H9 (cell line): ENCODE measurements around the gene SERPINA3. TPM values are rescaled to one million over a fixed set of nuclear protein-coding genes. Genes with fewer than 3 reads are reported as not detected.

Experiments used
- DNase-seq: peaks from one replicate; pipeline ENCODE4 v3.0.0-alpha.2; 2017
- H2AFZ ChIP-seq: one replicate; pipeline ENCODE4 v1.6.1; 2013; ENCODE audit warnings: mild to moderate bottlenecking, low read length, control low read depth, moderate library complexity
- H2AK5ac ChIP-seq: 2 replicates; pipeline ENCODE4 v1.6.1; 2013; ENCODE audit warnings: low read length, control low read depth, mixed read lengths; ENCODE audit not compliant: insufficient read length
- H2BK120ac ChIP-seq: one replicate; pipeline ENCODE4 v1.6.1; 2013; ENCODE audit warnings: low read depth, mild to moderate bottlenecking, low read length, control low read depth, inconsistent platforms; ENCODE audit not compliant: poor library complexity, severe bottlenecking
- H2BK12ac ChIP-seq: 2 replicates; pipeline ENCODE4 v1.6.1; 2013; ENCODE audit warnings: low read length, control low read depth, mixed read lengths, low read depth; ENCODE audit not compliant: insufficient read length
- H2BK15ac ChIP-seq: 2 replicates; pipeline ENCODE4 v1.6.1; 2013; ENCODE audit warnings: low read depth, low read length, control low read depth
- H2BK20ac ChIP-seq: one replicate; pipeline ENCODE4 v1.6.1; 2013; ENCODE audit warnings: low read depth, mild to moderate bottlenecking, low read length, control low read depth, inconsistent platforms; ENCODE audit not compliant: poor library complexity, severe bottlenecking
- H2BK5ac ChIP-seq: 2 replicates; pipeline ENCODE4 v1.6.1; 2013; ENCODE audit warnings: low read length, control low read depth, mixed read lengths; ENCODE audit not compliant: insufficient read length
- H3K14ac ChIP-seq: 2 replicates; pipeline ENCODE4 v1.6.1; 2013; ENCODE audit warnings: low read length, control low read depth; ENCODE audit not compliant: insufficient read depth
- H3K18ac ChIP-seq: 2 replicates; pipeline ENCODE4 v1.6.1; 2013; ENCODE audit warnings: low read depth, mild to moderate bottlenecking, mixed read lengths, low read length, control low read depth; ENCODE audit not compliant: insufficient read length
- H3K23ac ChIP-seq: 2 replicates; pipeline ENCODE4 v1.6.1; 2013; ENCODE audit warnings: low read length, control low read depth, mixed read lengths, low read depth; ENCODE audit not compliant: insufficient read length
- H3K23me2 ChIP-seq: 2 replicates; pipeline ENCODE4 v1.6.1; 2013; ENCODE audit warnings: low read depth, mild to moderate bottlenecking, mixed read lengths, low read length, control low read depth; ENCODE audit not compliant: insufficient read length, poor library complexity, severe bottlenecking
- H3K27ac ChIP-seq: 2 replicates; pipeline ENCODE4 v1.5.1; 2013; ENCODE audit warnings: low read length, control low read depth, mixed read lengths, low read depth; ENCODE audit not compliant: insufficient read length
- H3K27me3 ChIP-seq: 2 replicates; pipeline ENCODE4 v1.6.1; 2013; ENCODE audit warnings: low read length, control low read depth, inconsistent platforms; ENCODE audit not compliant: insufficient read depth
- H3K4ac ChIP-seq: 2 replicates; pipeline ENCODE4 v1.6.1; 2013; ENCODE audit warnings: low read depth, mild to moderate bottlenecking, control low read depth, inconsistent platforms, low read length, moderate library complexity
- H3K4me1 ChIP-seq: 2 replicates; pipeline ENCODE4 v1.6.1; 2013; ENCODE audit warnings: low read length, control low read depth, inconsistent platforms; ENCODE audit not compliant: insufficient read depth
- H3K4me2 ChIP-seq: 2 replicates; pipeline ENCODE4 v1.6.1; 2013; ENCODE audit warnings: low read length, control low read depth, mixed read lengths; ENCODE audit not compliant: insufficient read length, insufficient read depth
- H3K56ac ChIP-seq: 2 replicates; pipeline ENCODE4 v1.6.1; 2013; ENCODE audit warnings: low read depth, mild to moderate bottlenecking, mixed read lengths, low read length, control low read depth; ENCODE audit not compliant: insufficient read length
- H3K79me1 ChIP-seq: 2 replicates; pipeline ENCODE4 v1.6.1; 2013; ENCODE audit warnings: low read depth, mild to moderate bottlenecking, moderate library complexity, low read length, control low read depth, inconsistent platforms; ENCODE audit not compliant: insufficient read depth, poor library complexity, severe bottlenecking
- H3K79me2 ChIP-seq: 2 replicates; pipeline ENCODE4 v1.6.1; 2013; ENCODE audit warnings: low read length, control low read depth, inconsistent platforms; ENCODE audit not compliant: insufficient read depth
- H3K9ac ChIP-seq: 2 replicates; pipeline ENCODE4 v1.6.1; 2013; ENCODE audit warnings: low read length, control low read depth, mixed read lengths; ENCODE audit not compliant: insufficient read length; ENCODE audit errors: extremely low read depth
- H3K9me3 ChIP-seq: one replicate; pipeline ENCODE4 v1.6.1; 2013; ENCODE audit warnings: low read depth, low read length, inconsistent platforms; ENCODE audit not compliant: control insufficient read depth
- H3T11ph ChIP-seq: one replicate; pipeline ENCODE4 v1.6.1; 2013; ENCODE audit warnings: mild to moderate bottlenecking, low read length, control low read depth, inconsistent platforms
- H4K20me1 ChIP-seq: one replicate; pipeline ENCODE4 v1.6.1; 2013; ENCODE audit not compliant: control insufficient read depth, insufficient read length, insufficient read depth
- H4K5ac ChIP-seq: 2 replicates; pipeline ENCODE4 v1.6.1; 2013; ENCODE audit warnings: low read depth, mild to moderate bottlenecking, mixed read lengths, low read length, control low read depth; ENCODE audit not compliant: insufficient read length
- H4K8ac ChIP-seq: replicated peaks from 2 replicates; pipeline ENCODE4 v1.6.1; 2013; ENCODE audit warnings: low read length, control low read depth, mixed read lengths, low read depth; ENCODE audit not compliant: insufficient read length
- H4K91ac ChIP-seq: 2 replicates; pipeline ENCODE4 v1.6.1; 2013; ENCODE audit warnings: low read depth, mild to moderate bottlenecking, moderate library complexity, mixed read lengths, low read length, control low read depth; ENCODE audit not compliant: insufficient read length
- H3K27ac Mint-ChIP-seq, 3 experiments: 2 replicates in 2 of 3; 3 replicates in 1 of 3; pipeline ENCODE4 v1.8.0; 2020 to 2021; ENCODE audit warnings: mixed read lengths in 3 of 3, mild to moderate bottlenecking in 1 of 3, moderate library complexity in 1 of 3
- H3K27me3 Mint-ChIP-seq: 2 replicates; pipeline ENCODE4 v1.8.0; 2021; ENCODE audit warnings: low read depth, mild to moderate bottlenecking, moderate library complexity, mixed read lengths
- H3K36me3 Mint-ChIP-seq, 3 experiments: 2 replicates in 2 of 3; 3 replicates in 1 of 3; pipeline ENCODE4 v1.8.0; 2020 to 2021; ENCODE audit warnings: low read depth in 3 of 3, mixed read lengths in 3 of 3; ENCODE audit not compliant: insufficient read depth in 1 of 3
- H3K4me1 Mint-ChIP-seq, 2 experiments: 2 replicates each; pipeline ENCODE4 v1.8.0; 2020; ENCODE audit warnings: mixed read lengths in 2 of 2
- H3K4me3 Mint-ChIP-seq, 2 experiments: 2 replicates in 1 of 2; 3 replicates in 1 of 2; pipeline ENCODE4 v1.8.0; 2020 to 2021; ENCODE audit warnings: mild to moderate bottlenecking in 2 of 2, mixed read lengths in 2 of 2, moderate library complexity in 1 of 2
- H3K9me3 Mint-ChIP-seq, 2 experiments: 2 replicates in 1 of 2; 3 replicates in 1 of 2; pipeline ENCODE4 v1.8.0; 2020; ENCODE audit warnings: mild to moderate bottlenecking in 2 of 2, mixed read lengths in 2 of 2, moderate library complexity in 1 of 2
- WGBS: extraction: QIAGEN DNeasy Blood & Tissue Kit; methylation state at CpG from one replicate; pipeline ENCODE4 v1.1.7; 2013; ENCODE audit warnings: missing lambda C conversion rate, low lambda C conversion rate, mixed read lengths; ENCODE audit not compliant: insufficient read length; ENCODE audit errors: extremely low coverage; 5-methylcytosine and 5-hydroxymethylcytosine counted together
- total RNA-seq: library from RNA; stranded (reverse); gene quantifications from 2 replicates; pipeline ENCODE4 v1.2.1, GENCODE V29; 2021
- TF ChIP-seq, protein P1 (sequence below): fragments of 200-600 bp; sonication (generic); conservative IDR thresholded peaks from 3 replicates; pipeline ENCODE4 v1.8.0; 2021; ENCODE audit warnings: antibody characterized with exemption, mild to moderate bottlenecking

Gene SERPINA3
- total RNA-seq, 1 experiment from 2014 or later, result not detected

- Histone ChIP-seq H3K9ac (no peak overlapping the region), H2AFZ (no peak overlapping the region), H3K4ac (no peak overlapping the region), H3K9me3 (no peaks in the 10 kb centered on the region), H3K79me1 (no peaks in the 10 kb centered on the region), H3K4me2 (no peak overlapping the region), H3K4me1 (no peaks in the 10 kb centered on the region), H2BK20ac (no peak overlapping the region), H2BK120ac (no peak overlapping the region), H4K5ac (no peak overlapping the region), H2AK5ac (no peak overlapping the region), H3K27me3 (no peaks in the 10 kb centered on the region), H2BK12ac (no peak overlapping the region), H3T11ph (no peak overlapping the region), H2BK5ac (no peak overlapping the region), H3K27ac (no peak overlapping the region), H4K8ac (no peak overlapping the region), H3K14ac (no peak overlapping the region; the same call in 1 of the 2 replicates), H4K20me1 (no peaks in the 10 kb centered on the region), H3K79me2 (no peaks in the 10 kb centered on the region), H2BK15ac (no peak overlapping the region), H3K23ac (no peak overlapping the region), H3K56ac (no peak overlapping the region), H3K18ac (no peak overlapping the region), H3K23me2 (no peaks in the 10 kb centered on the region), H4K91ac (no peak overlapping the region)
- Mint-ChIP-seq H3K4me3 (no peak overlapping the region), H3K9me3 (no peaks in the 10 kb centered on the region), H3K4me1 (no peaks in the 10 kb centered on the region), H3K27ac (no peak overlapping the region; a peak in 1 of 7 replicates), H3K36me3 (no peaks in the 10 kb centered on the region), H3K27me3 (peaks cover 13% of the 10 kb centered on the region)
- TF ChIP-seq, protein P1, sequence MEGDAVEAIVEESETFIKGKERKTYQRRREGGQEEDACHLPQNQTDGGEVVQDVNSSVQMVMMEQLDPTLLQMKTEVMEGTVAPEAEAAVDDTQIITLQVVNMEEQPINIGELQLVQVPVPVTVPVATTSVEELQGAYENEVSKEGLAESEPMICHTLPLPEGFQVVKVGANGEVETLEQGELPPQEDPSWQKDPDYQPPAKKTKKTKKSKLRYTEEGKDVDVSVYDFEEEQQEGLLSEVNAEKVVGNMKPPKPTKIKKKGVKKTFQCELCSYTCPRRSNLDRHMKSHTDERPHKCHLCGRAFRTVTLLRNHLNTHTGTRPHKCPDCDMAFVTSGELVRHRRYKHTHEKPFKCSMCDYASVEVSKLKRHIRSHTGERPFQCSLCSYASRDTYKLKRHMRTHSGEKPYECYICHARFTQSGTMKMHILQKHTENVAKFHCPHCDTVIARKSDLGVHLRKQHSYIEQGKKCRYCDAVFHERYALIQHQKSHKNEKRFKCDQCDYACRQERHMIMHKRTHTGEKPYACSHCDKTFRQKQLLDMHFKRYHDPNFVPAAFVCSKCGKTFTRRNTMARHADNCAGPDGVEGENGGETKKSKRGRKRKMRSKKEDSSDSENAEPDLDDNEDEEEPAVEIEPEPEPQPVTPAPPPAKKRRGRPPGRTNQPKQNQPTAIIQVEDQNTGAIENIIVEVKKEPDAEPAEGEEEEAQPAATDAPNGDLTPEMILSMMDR, result no peak
- DNase-seq, result no peak
- no CpG with 5 or more reads among the region's 20 CpGs for WGBS
These were observed 42.7 kb upstream of the SERPINA3 start for GRCh38 chr14:94569381-94570001.
